CD4-positive, alpha-beta T cell treated with Interleukin-12 subunit alpha and Interleukin-12 subunit beta, for 1 hour (primary cell): ENCODE measurements around the gene COQ10B.

Experiments used
- DNase-seq: peaks from one replicate; pipeline ENCODE4 v3.0.0-alpha.2; 2020

Gene COQ10B

DNA sequence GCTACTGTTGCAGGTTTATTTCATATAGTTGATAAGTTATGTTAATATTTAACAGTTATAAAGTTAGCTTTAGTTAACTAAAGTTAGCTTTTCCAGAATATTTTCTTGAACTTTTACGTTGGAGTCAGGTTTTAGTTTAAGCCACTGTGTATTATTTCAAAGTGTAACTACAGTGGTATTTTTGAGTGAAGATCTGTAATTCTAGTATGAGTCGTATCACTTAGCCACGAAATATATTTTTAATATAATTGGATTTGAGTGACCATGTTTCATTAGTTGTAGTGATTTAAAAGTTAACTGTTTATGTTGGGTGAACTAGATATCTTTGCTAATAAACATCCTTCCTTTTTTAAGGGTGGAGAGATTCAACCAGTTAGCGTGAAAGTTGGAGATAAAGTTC, 49.3 kb downstream of the COQ10B start:
- no peak for DNase-seq

DNA sequence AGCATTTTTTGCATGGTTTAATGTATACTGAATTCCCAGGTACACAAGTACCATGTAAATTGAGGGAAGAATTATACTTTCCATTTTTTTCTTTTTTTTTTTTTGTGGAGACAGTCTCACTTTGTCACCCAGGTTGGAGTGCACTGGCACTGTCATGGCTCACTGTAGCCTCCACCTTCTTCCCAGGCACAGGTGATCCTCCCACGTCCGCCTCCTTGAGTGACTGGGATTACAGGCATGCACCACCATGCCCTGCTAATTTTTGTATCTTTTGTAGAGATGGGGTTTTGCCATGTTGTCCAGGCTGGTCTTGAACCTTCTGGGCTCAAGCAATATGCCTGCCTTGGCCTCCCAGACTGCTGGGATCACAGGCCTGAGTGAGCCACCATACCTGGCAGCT, 50.6 kb downstream of the COQ10B start:
- DNase-seq: no peak

DNA sequence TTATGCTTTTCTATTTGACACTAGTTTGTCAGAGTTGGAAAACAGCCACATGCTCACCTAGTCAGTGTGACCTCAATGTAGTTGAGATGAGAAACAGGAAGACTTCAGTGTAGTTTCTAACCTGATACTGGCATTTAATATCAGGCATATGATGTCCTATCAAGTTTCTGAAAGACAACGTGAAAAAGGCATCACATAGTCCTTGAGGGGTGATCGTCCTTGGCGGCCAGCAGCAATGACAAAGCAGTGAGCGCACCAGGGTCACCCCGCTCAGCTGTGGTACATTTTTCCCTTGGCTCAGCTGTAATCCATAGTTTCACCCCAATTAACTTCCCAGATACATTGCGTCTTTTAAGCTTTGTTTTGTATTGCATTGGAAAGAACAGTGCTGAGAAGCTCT, 51.2 kb downstream of the COQ10B start:
- no peak for DNase-seq

DNA sequence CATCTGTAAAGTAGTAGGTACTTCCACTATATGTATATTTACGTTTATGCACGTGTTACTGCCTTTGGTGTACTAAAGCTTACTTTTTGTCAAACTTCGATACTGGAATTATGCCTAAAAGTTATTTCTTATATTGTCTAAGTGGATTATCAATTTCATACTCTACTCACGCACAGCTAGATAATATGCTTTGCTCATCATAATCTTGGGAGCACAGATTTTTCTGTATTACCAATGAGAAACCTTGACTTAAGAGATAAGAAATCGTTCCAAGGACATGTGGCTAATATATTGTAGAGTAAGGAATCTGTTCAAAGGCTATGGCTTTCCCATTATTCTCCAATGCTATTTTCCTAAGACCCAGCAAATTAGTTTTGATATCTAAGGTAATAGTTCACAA, 53.3 kb downstream of the COQ10B start:
- no peak for DNase-seq

DNA sequence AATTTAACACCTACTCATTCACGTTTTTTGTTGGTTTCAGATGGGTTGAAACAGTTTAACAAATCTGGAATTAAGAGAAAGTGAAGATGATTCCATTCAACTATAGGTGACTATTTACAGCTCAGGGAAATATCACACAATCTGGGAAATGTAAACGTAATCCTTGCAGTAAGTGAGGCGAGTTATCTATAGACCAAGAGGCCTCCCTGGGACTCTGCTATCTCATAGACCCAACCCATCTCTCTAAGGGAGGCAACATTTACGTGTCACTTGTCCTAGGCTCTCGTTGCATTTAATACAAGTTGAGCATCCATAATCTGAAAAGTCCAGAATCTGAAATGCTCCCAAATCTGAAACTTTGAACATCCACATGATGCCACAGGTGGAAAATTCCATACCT, 60.6 kb downstream of the COQ10B start:
- no peak for DNase-seq

DNA sequence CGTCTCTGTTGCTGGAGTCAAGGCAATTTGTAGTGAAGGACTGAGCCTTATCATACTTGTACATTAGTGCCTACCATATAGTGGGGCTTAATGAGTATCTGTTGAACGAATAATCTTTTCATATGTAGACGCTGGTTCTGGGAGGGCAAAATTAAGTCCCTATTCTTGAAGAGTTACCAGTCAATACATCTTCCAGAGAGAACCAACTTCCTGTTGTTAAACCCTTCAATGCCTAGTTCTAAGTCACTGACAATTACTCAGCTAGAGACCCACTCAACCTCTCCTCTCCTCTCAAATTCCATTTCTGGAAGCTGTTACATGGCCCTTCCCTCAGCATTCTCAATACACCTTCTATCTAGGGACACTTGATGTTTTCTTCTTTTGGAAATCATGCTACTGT, 61.4 kb downstream of the COQ10B start:
- no peak for DNase-seq

DNA sequence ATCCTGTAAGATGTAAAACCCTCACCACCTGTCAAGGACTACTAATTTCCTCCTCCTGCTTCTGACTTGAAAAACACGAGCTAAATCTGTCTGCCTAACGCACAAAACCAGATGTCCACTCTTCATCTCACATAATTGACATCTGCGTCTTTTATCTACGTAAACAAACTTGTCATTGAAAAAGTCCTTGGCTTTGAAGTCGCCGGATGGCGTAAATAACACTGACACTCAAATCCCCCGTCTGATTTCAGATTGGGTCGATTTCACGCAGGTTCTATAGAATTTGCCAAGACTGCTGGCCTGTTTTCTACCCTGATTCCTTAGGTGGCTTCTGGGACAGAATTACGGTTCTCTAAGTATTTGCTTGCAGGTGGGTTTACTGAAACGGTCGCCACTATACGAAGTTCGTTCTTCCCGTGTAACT, 62.0 kb downstream of the COQ10B start:
- DNase-seq: no peak

DNA sequence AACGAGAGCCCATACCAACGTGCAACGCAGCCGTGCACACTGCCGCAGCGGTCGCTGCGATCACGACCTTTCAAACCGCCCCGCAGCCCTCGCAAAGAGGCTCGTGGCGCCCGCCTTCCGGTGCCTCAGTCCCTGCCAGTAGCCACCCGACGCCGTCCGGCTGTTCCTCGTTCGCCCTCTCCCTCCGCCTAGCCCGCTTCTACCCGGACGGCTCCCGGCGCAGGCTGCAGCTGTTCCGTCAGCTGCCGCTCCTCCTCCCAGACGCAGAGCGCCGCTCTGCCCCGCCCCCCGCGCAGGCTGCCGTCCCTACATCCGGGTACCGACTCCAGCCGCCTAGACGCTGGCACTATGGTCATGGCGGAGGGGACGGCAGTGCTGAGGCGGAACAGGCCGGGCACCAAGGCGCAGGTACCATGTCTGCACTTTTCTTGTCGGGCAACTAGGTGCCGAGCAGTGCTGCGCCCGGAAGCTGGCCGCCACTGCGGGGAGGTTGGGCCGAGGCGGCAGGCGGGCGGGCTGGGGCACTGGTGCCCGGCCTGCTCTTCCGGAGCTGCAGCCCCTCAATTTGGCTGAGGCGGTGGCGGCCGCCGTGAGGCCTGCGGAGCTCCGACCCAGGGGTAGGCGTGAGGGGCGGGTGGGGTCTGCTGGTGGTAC, 62.5 kb downstream of the COQ10B start, which contains the start of gene MOB4:
TSS of gene MOB4 (plus strand) at position 328 of the 654 bp plus-strand sequence. CDS start at position 349, 21 bp downstream.
- peak; percentile 95 for DNase-seq

DNA sequence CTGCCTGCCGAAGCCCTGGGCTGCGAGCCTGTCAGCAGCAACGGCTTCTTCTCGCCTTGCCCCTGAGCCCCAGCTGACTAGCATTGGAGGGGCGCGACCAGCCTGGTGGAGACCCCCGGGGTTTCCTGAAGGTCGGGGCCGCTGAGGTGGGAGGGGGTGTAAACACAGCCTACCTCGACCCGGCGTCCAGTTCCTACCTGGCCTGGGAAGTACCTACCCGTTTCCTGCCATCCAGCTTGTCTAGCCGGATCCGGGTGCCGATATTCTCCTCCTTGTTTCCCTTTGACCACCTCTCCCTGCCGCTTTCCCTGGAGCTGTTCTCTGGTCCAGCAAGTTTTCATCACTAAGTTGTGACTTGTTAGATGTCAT, 63.0 kb downstream of the COQ10B start:
- DNase-seq: peak; percentile 33

DNA sequence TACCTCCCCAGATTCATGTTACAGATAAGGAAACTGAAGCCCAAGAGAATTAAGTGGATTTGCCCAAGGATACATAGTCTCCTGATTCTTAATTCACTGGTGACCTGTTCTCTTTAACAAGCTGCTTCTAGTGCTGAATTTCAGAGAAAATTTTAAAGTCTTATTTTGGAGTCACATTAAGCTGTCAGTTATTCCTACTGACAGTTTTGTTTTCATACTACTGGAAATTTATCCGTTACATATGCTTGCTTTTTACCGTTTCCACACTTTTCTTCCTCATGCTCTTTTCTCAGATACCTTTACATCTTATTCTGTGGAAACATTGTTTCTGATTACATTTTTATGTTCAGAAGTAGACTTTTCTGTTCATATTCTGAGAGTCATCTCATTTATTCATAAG, 63.8 kb downstream of the COQ10B start:
- DNase-seq: no peak
